ENCODE data around the gene NLGN2.

NLGN2 gene

GRCh38 chr17:7413346-7413985 lies 5.8 kb downstream of the NLGN2 start:
- Mint-ChIP-seq H3K27me3 (peaks cover 29% of the 10 kb centered on the region), H3K4me1 (ENCODE audit: low read depth) (no peaks in the 10 kb centered on the region), H3K4me3 (no peak overlapping the region), H3K36me3 (ENCODE audit: low read depth) (no peaks in the 10 kb centered on the region), H3K27ac (no peak overlapping the region), H3K9me3 (no peaks in the 10 kb centered on the region)
- intact Hi-C loops (cut with micrococcal nuclease), result no loop called here

- H3K36me3 Mint-ChIP-seq (ENCODE audit: low read depth), result no peaks in the 10 kb centered on the region
- H3K27ac Mint-ChIP-seq, result no peak overlapping the region
- no peak overlapping the region for H3K4me3 Mint-ChIP-seq
- no peaks in the 10 kb centered on the region for H3K9me3 Mint-ChIP-seq
- H3K4me1 Mint-ChIP-seq (ENCODE audit: low read depth), result no peaks in the 10 kb centered on the region
- H3K27me3 Mint-ChIP-seq, result peaks cover 21% of the 10 kb centered on the region
- intact Hi-C loops (cut with micrococcal nuclease), result no loop called here
Measured at GRCh38 chr17:7414837-7415236, 7.2 kb downstream of the NLGN2 start.

- no peaks in the 10 kb centered on the region for H3K4me1 Mint-ChIP-seq (ENCODE audit: low read depth)
- no peak overlapping the region for H3K4me3 Mint-ChIP-seq
- H3K36me3 Mint-ChIP-seq (ENCODE audit: low read depth), result no peaks in the 10 kb centered on the region
- peaks cover 13% of the 10 kb centered on the region for H3K27me3 Mint-ChIP-seq
- H3K27ac Mint-ChIP-seq, result no peak overlapping the region
- intact Hi-C loops (cut with micrococcal nuclease), result no loop called here
- H3K9me3 Mint-ChIP-seq, result no peaks in the 10 kb centered on the region
Measured at GRCh38 chr17:7415784-7416183, 8.1 kb downstream of the NLGN2 start.

- Mint-ChIP-seq H3K27me3 (peaks cover 9% of the 10 kb centered on the region), H3K9me3 (no peaks in the 10 kb centered on the region), H3K4me3 (no peak overlapping the region), H3K36me3 (ENCODE audit: low read depth) (no peaks in the 10 kb centered on the region), H3K27ac (no peak overlapping the region), H3K4me1 (ENCODE audit: low read depth) (no peaks in the 10 kb centered on the region)
- intact Hi-C loops (cut with micrococcal nuclease), result no loop called here
Measured at GRCh38 chr17:7416323-7416722, 8.7 kb downstream of the NLGN2 start.

- Mint-ChIP-seq H3K4me1 (ENCODE audit: low read depth) (no peaks in the 10 kb centered on the region), H3K27me3 (peaks cover 8% of the 10 kb centered on the region), H3K36me3 (ENCODE audit: low read depth) (no peaks in the 10 kb centered on the region), H3K9me3 (no peaks in the 10 kb centered on the region), H3K27ac (no peak overlapping the region), H3K4me3 (no peak overlapping the region)
- intact Hi-C loops (cut with micrococcal nuclease), result no loop called here
Measured at GRCh38 chr17:7417056-7417655, 9.5 kb downstream of the NLGN2 start.

- no peaks in the 10 kb centered on the region for H3K9me3 Mint-ChIP-seq
- H3K4me1 Mint-ChIP-seq (ENCODE audit: low read depth), result no peaks in the 10 kb centered on the region
- no peaks in the 10 kb centered on the region for H3K36me3 Mint-ChIP-seq (ENCODE audit: low read depth)
- no peak overlapping the region for H3K4me3 Mint-ChIP-seq
- peaks cover 8% of the 10 kb centered on the region for H3K27me3 Mint-ChIP-seq
- intact Hi-C loops (cut with micrococcal nuclease), result no loop called here
- no peak overlapping the region for H3K27ac Mint-ChIP-seq
Measured at GRCh38 chr17:7418472-7419152, 11.0 kb downstream of the NLGN2 start.

- intact Hi-C loops (cut with micrococcal nuclease), result no loop called here
- H3K9me3 Mint-ChIP-seq, result no peaks in the 10 kb centered on the region
- peaks cover 11% of the 10 kb centered on the region for H3K27me3 Mint-ChIP-seq
- no peaks in the 10 kb centered on the region for H3K36me3 Mint-ChIP-seq (ENCODE audit: low read depth)
- H3K27ac Mint-ChIP-seq, result no peak within 1 kb of the TSS
- H3K4me3 Mint-ChIP-seq, result no peak within 1 kb of the TSS
- H3K4me1 Mint-ChIP-seq (ENCODE audit: low read depth), result no peaks in the 10 kb centered on the region
Measured at GRCh38 chr17:7419819-7420610, 12.4 kb downstream of the NLGN2 start, which contains the start of gene SPEM1. Gene SPEM1, plus strand, starts transcription at chr17:7420324. Its CDS starts 61 bp downstream, at chr17:7420385.

GRCh38 chr17:7421186-7421585 lies 13.5 kb downstream of the NLGN2 start:
- intact Hi-C loops (cut with micrococcal nuclease), result no loop called here
- peaks cover 13% of the 10 kb centered on the region for H3K27me3 Mint-ChIP-seq
- no peaks in the 10 kb centered on the region for H3K36me3 Mint-ChIP-seq (ENCODE audit: low read depth)
- H3K4me1 Mint-ChIP-seq (ENCODE audit: low read depth), result no peaks in the 10 kb centered on the region
- no peaks in the 10 kb centered on the region for H3K9me3 Mint-ChIP-seq
- H3K27ac Mint-ChIP-seq, result no peak overlapping the region
- no peak overlapping the region for H3K4me3 Mint-ChIP-seq

- H3K9me3 Mint-ChIP-seq, result no peaks in the 10 kb centered on the region
- no peaks in the 10 kb centered on the region for H3K4me1 Mint-ChIP-seq (ENCODE audit: low read depth)
- H3K36me3 Mint-ChIP-seq (ENCODE audit: low read depth), result no peaks in the 10 kb centered on the region
- H3K27me3 Mint-ChIP-seq, result peaks cover 8% of the 10 kb centered on the region
- H3K4me3 Mint-ChIP-seq, result no peak overlapping the region
- H3K27ac Mint-ChIP-seq, result no peak overlapping the region
- intact Hi-C loops (cut with micrococcal nuclease), result no loop called here
Measured at GRCh38 chr17:7423679-7424078, 16.0 kb downstream of the NLGN2 start.

- H3K4me3 Mint-ChIP-seq, result no peak within 1 kb of the TSS
- H3K27me3 Mint-ChIP-seq, result peaks cover 6% of the 10 kb centered on the region
- intact Hi-C loops (cut with micrococcal nuclease), result no loop called here
- no peaks in the 10 kb centered on the region for H3K36me3 Mint-ChIP-seq (ENCODE audit: low read depth)
- no peak within 1 kb of the TSS for H3K27ac Mint-ChIP-seq
- H3K4me1 Mint-ChIP-seq (ENCODE audit: low read depth), result no peaks in the 10 kb centered on the region
- H3K9me3 Mint-ChIP-seq, result no peaks in the 10 kb centered on the region
Measured at GRCh38 chr17:7425316-7425715, 17.7 kb downstream of the NLGN2 start, which contains the start of gene SPEM2. Gene SPEM2, plus strand, starts transcription at chr17:7425616. Its CDS starts 73 bp downstream, at chr17:7425689.

- Mint-ChIP-seq H3K27ac (no peak overlapping the region), H3K4me3 (no peak overlapping the region), H3K4me1 (ENCODE audit: low read depth) (no peaks in the 10 kb centered on the region), H3K36me3 (ENCODE audit: low read depth) (no peaks in the 10 kb centered on the region), H3K9me3 (no peaks in the 10 kb centered on the region), H3K27me3 (peaks cover 6% of the 10 kb centered on the region)
- intact Hi-C loops (cut with micrococcal nuclease), result no loop called here
Measured at GRCh38 chr17:7425756-7426155, 18.1 kb downstream of the NLGN2 start.

GRCh38 chr17:7426203-7426863 lies 18.7 kb downstream of the NLGN2 start:
- no peaks in the 10 kb centered on the region for H3K4me1 Mint-ChIP-seq (ENCODE audit: low read depth)
- no peaks in the 10 kb centered on the region for H3K9me3 Mint-ChIP-seq
- H3K36me3 Mint-ChIP-seq (ENCODE audit: low read depth), result no peaks in the 10 kb centered on the region
- H3K27ac Mint-ChIP-seq, result no peak overlapping the region
- H3K4me3 Mint-ChIP-seq, result no peak overlapping the region
- intact Hi-C loops (cut with micrococcal nuclease), result no loop called here
- H3K27me3 Mint-ChIP-seq, result peaks cover 6% of the 10 kb centered on the region

- Mint-ChIP-seq H3K9me3 (no peaks in the 10 kb centered on the region), H3K27me3 (peaks cover 6% of the 10 kb centered on the region), H3K27ac (no peak overlapping the region), H3K36me3 (ENCODE audit: low read depth) (no peaks in the 10 kb centered on the region), H3K4me1 (ENCODE audit: low read depth) (no peaks in the 10 kb centered on the region), H3K4me3 (no peak overlapping the region)
- intact Hi-C loops (cut with micrococcal nuclease), result no loop called here
Measured at GRCh38 chr17:7426896-7427489, 19.3 kb downstream of the NLGN2 start.
